Nephron progenitor cell (in vitro differentiated cells): ENCODE results near the gene MRPL32.

Experiments used
- DNase-seq: peaks from one replicate; pipeline ENCODE4 v3.0.0; 2021
- H3K27ac Mint-ChIP-seq: 2 replicates; pipeline ENCODE4 v1.8.0; 2021; ENCODE audit warnings: mild to moderate bottlenecking, moderate library complexity, mixed read lengths
- H3K27me3 Mint-ChIP-seq: 2 replicates; pipeline ENCODE4 v1.8.0; 2021; ENCODE audit warnings: mild to moderate bottlenecking, low read depth, mixed read lengths; ENCODE audit not compliant: poor library complexity
- H3K36me3 Mint-ChIP-seq: 2 replicates; pipeline ENCODE4 v1.8.0; 2021; ENCODE audit warnings: low read depth, mixed read lengths
- H3K4me1 Mint-ChIP-seq: 2 replicates; pipeline ENCODE4 v1.8.0; 2021; ENCODE audit warnings: mixed read lengths
- H3K4me3 Mint-ChIP-seq: 2 replicates; pipeline ENCODE4 v1.8.0; 2021; ENCODE audit warnings: mild to moderate bottlenecking, moderate library complexity, mixed read lengths
- H3K9me3 Mint-ChIP-seq: 2 replicates; pipeline ENCODE4 v1.8.0; 2021; ENCODE audit warnings: mild to moderate bottlenecking, moderate library complexity, mixed read lengths
- CTCF ChIP-seq: fragments of 200-600 bp; sonication (generic); IDR thresholded peaks from 2 replicates; pipeline ENCODE4 v1.5.0; 2021; ENCODE audit warnings: antibody characterized with exemption

The MRPL32 gene

DNA sequence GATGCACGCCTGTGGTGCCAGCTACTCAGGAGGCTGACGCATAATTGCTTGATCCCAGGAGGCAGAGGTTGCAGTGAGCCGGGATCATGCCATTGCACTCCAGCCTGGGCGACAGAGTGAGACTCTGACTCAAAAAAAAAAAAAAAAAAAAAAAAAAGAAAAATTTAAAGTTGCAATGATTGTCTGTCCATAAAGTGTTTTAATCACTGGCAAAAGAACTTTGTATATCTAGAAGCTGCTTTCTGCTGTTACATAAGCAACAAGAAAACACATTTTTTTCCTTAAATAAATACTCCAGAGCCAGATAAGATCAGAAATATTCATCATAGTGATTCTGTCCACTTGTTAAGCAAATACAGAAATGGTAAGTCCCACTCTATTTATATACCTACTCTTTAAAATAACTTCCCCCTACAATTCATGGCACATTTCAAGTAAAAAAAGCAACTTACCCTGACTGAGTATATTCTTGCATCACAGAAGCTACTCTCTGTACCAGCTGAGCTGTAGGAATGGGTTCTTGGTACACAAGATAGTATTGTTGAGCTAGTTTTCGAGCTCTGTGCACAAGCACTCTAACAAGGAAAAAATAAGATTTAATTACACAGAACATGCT is 7.8 kb upstream of the MRPL32 start:
- TF ChIP-seq CTCF: no peak
- Mint-ChIP-seq H3K36me3 (peaks cover 55% of the 10 kb centered on the region), H3K27me3 (no peaks in the 10 kb centered on the region)

DNA sequence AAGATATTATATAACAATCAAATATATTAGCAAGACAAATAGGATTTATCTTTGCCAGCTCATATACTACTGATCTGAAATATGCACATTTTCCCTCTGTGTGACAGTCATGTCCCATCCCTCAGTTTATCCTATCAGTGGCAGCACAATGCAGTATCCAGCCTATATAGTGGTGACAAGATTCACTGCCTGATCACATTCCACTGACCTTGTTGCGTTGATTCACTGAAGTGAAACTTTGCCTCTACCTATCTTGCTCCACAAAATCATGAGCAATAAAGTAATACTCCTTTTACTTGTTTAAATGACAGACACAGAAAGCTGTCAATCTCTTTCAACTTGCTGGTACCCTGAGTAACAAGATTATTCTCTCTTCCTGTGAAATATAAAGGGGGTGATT is 6.5 kb upstream of the MRPL32 start:
- Mint-ChIP-seq H3K9me3 (no peaks in the 10 kb centered on the region), H3K27ac (no peak overlapping the region), H3K27me3 (no peaks in the 10 kb centered on the region), H3K4me1 (peaks cover 21% of the 10 kb centered on the region), H3K36me3 (peaks cover 42% of the 10 kb centered on the region), H3K4me3 (no peak overlapping the region)
- TF ChIP-seq CTCF: no peak
- no peak for DNase-seq

More for the DNA sequence above, 7.8 kb upstream of the MRPL32 start:
- no peak for DNase-seq
- H3K4me3 Mint-ChIP-seq: no peak overlapping the region
- H3K9me3 Mint-ChIP-seq: no peaks in the 10 kb centered on the region
- peaks cover 8% of the 10 kb centered on the region for H3K4me1 Mint-ChIP-seq
- H3K27ac Mint-ChIP-seq: no peak overlapping the region

- Mint-ChIP-seq H3K36me3 (peaks cover 36% of the 10 kb centered on the region), H3K27ac (no peak overlapping the region), H3K9me3 (no peaks in the 10 kb centered on the region), H3K4me3 (no peak overlapping the region), H3K4me1 (peaks cover 26% of the 10 kb centered on the region), H3K27me3 (no peaks in the 10 kb centered on the region)
- no peak for TF ChIP-seq CTCF
- no peak for DNase-seq
Measured at GRCh38 chr7:42926204-42926603, 6.0 kb upstream of the MRPL32 start.

GRCh38 chr7:42928754-42929153 is 3.4 kb upstream of the MRPL32 start:
- Mint-ChIP-seq H3K9me3 (no peaks in the 10 kb centered on the region), H3K36me3 (peaks cover 14% of the 10 kb centered on the region), H3K27me3 (peaks cover 4% of the 10 kb centered on the region), H3K4me1 (peaks cover 41% of the 10 kb centered on the region), H3K27ac (peak overlapping the region; percentile 60), H3K4me3 (no peak overlapping the region)
- no peak for DNase-seq
- TF ChIP-seq CTCF: no peak

- Mint-ChIP-seq H3K4me3 (peak overlapping the region; percentile 16), H3K36me3 (peaks cover 12% of the 10 kb centered on the region), H3K4me1 (peaks cover 48% of the 10 kb centered on the region), H3K9me3 (no peaks in the 10 kb centered on the region), H3K27ac (peak overlapping the region; percentile 17), H3K27me3 (peaks cover 4% of the 10 kb centered on the region)
- no peak for DNase-seq
- no peak for TF ChIP-seq CTCF
Measured at GRCh38 chr7:42929449-42929848, 2.7 kb upstream of the MRPL32 start.

- TF ChIP-seq CTCF: no peak
- H3K36me3 Mint-ChIP-seq: peaks cover 11% of the 10 kb centered on the region
Measured at GRCh38 chr7:42930889-42931288, 1.3 kb upstream of the MRPL32 start.

More at GRCh38 chr7:42930889-42931288, 1.3 kb upstream of the MRPL32 start:
- Mint-ChIP-seq H3K9me3 (no peaks in the 10 kb centered on the region), H3K27ac (no peak overlapping the region), H3K4me1 (peaks cover 49% of the 10 kb centered on the region), H3K27me3 (peaks cover 4% of the 10 kb centered on the region), H3K4me3 (peak overlapping the region; percentile 99)
- DNase-seq: no peak
